Stomach smooth muscle (tissue), 2 donors: ENCODE measurements around the gene SMIM13.

Source experiments
- H3K27ac ChIP-seq: one replicate; pipeline ENCODE4 v1.7.0; 2013; ENCODE audit warnings: mild to moderate bottlenecking, low read length, inconsistent platforms
- H3K27me3 ChIP-seq, 2 donors: one replicate each; pipeline ENCODE4 v1.7.0; 2013; ENCODE audit warnings: low read length in 2 of 2; ENCODE audit not compliant: insufficient read depth in 2 of 2, control insufficient read depth in 1 of 2
- H3K36me3 ChIP-seq, 2 donors: one replicate each; pipeline ENCODE4 v1.7.0; 2013; ENCODE audit warnings: low read length in 2 of 2; ENCODE audit not compliant: control insufficient read depth in 2 of 2, insufficient read depth in 2 of 2
- H3K4me1 ChIP-seq: one replicate; pipeline ENCODE4 v1.7.0; 2013; ENCODE audit warnings: low read length; ENCODE audit not compliant: control insufficient read depth, insufficient read depth
- H3K4me3 ChIP-seq, 2 donors: one replicate each; pipeline ENCODE4 v1.7.0; 2013; ENCODE audit warnings: low read length in 2 of 2
- H3K9ac ChIP-seq, 2 donors: one replicate each; pipeline ENCODE4 v1.7.0; 2013; ENCODE audit warnings: low read length in 2 of 2, mild to moderate bottlenecking in 1 of 2
- H3K9me3 ChIP-seq, 2 donors: one replicate each; pipeline ENCODE4 v1.7.0; 2013; ENCODE audit warnings: low read length in 2 of 2; ENCODE audit not compliant: control insufficient read depth in 2 of 2
- donor health status: healthy.
- donor health status: Pancreatic carcinoma.

SMIM13 gene

GRCh38 chr6:11155589-11155988, 62.0 kb downstream of the SMIM13 start:
- Histone ChIP-seq H3K27me3 (no peaks in the 10 kb centered on the region), H3K9me3 (no peaks in the 10 kb centered on the region), H3K9ac (no peak overlapping the region), H3K4me3 (no peak overlapping the region), H3K4me1 (no peaks in the 10 kb centered on the region), H3K36me3 (no peaks in the 10 kb centered on the region), H3K27ac (no peak overlapping the region)

DNA sequence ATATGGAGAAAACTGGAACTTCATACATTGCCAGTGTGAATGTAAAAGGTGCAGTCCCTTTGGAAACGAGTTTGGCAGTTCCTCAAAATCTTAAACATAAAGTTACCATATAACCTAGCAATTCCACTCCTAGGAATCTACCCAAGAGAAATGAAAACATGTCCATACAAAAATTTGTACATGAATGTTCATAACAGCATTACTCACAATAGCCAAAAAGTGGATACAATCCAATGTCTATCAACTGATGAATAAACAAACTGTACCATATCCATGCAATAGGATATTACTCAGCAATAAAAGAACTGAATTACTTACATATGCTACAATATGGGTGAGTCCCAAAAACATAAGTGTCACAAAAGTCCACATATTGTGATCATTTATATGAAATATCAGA, 66.6 kb downstream of the SMIM13 start:
- Histone ChIP-seq H3K4me3 (no peak overlapping the region), H3K27ac (no peak overlapping the region), H3K27me3 (no peaks in the 10 kb centered on the region), H3K9me3 (no peaks in the 10 kb centered on the region), H3K4me1 (no peaks in the 10 kb centered on the region), H3K36me3 (no peaks in the 10 kb centered on the region), H3K9ac (no peak overlapping the region)

- no peak overlapping the region for H3K9ac ChIP-seq
- no peak overlapping the region for H3K27ac ChIP-seq
- H3K36me3 ChIP-seq: no peaks in the 10 kb centered on the region
- H3K4me1 ChIP-seq: no peaks in the 10 kb centered on the region
- H3K4me3 ChIP-seq: no peak overlapping the region
- H3K27me3 ChIP-seq: no peaks in the 10 kb centered on the region
- H3K9me3 ChIP-seq: no peaks in the 10 kb centered on the region
Observed at GRCh38 chr6:11161031-11161956, 67.7 kb downstream of the SMIM13 start.

DNA sequence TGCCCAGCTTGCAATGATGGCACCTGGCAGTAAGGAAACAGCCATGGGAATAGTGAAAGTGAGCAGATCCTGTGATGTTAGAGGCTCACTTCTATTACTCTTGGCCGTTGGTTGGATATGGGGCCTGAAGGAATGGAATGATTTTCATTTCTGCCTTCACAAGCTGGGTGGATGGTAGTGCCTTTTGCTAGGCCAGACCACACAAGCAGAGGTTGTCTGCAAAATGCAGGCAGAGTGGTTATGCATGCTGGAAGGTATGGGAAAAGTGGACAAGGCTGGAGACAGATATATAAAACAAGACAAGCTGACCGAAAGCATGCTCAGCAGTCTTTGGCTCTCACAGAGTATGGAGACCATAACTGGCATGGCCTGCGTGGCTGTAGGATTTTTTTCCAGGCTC, 68.6 kb downstream of the SMIM13 start:
- H3K27ac ChIP-seq: no peak overlapping the region
- no peaks in the 10 kb centered on the region for H3K36me3 ChIP-seq
- H3K4me1 ChIP-seq: no peaks in the 10 kb centered on the region

GRCh38 chr6:11163932-11164331, 70.3 kb downstream of the SMIM13 start:
- Histone ChIP-seq H3K4me1 (no peaks in the 10 kb centered on the region), H3K27me3 (no peaks in the 10 kb centered on the region), H3K9ac (no peak overlapping the region), H3K27ac (no peak overlapping the region), H3K4me3 (no peak overlapping the region), H3K36me3 (no peaks in the 10 kb centered on the region), H3K9me3 (no peaks in the 10 kb centered on the region)

More for the DNA sequence above, 68.6 kb downstream of the SMIM13 start:
- Histone ChIP-seq H3K27me3 (no peaks in the 10 kb centered on the region), H3K9me3 (no peaks in the 10 kb centered on the region), H3K4me3 (no peak overlapping the region), H3K9ac (no peak overlapping the region)

- H3K27ac ChIP-seq: no peak overlapping the region
- H3K36me3 ChIP-seq: no peaks in the 10 kb centered on the region
- no peaks in the 10 kb centered on the region for H3K4me1 ChIP-seq
- no peaks in the 10 kb centered on the region for H3K27me3 ChIP-seq
- no peaks in the 10 kb centered on the region for H3K9me3 ChIP-seq
- H3K9ac ChIP-seq: no peak overlapping the region
- H3K4me3 ChIP-seq: no peak overlapping the region
Observed at GRCh38 chr6:11164717-11165646, 71.3 kb downstream of the SMIM13 start.

DNA sequence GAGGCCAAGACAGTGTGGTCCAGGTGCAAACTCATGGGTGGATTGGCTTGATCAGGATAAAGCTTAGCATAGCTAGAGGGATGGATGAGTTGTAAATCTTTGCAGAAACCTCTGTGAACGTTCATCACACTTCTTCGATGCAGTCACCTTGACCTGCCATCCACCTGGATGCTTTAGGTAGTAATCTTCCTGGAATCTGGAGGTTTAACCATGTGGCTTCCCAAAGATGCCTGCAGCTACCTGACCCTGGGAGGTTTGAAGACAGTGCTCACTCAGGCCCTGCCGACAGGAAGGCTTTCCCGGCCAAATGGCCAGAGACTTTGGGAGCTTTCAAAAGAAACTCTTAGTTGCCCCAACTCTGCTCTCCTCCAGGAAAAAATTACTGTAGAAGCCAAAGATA, 73.3 kb downstream of the SMIM13 start:
- H3K27me3 ChIP-seq: no peaks in the 10 kb centered on the region
- H3K9me3 ChIP-seq: no peaks in the 10 kb centered on the region
- H3K9ac ChIP-seq: no peak overlapping the region
- H3K36me3 ChIP-seq: no peaks in the 10 kb centered on the region
- H3K4me1 ChIP-seq: no peaks in the 10 kb centered on the region
- H3K4me3 ChIP-seq: no peak overlapping the region
- no peak overlapping the region for H3K27ac ChIP-seq

GRCh38 chr6:11168091-11168635, 74.5 kb downstream of the SMIM13 start:
- Histone ChIP-seq H3K27ac (no peak overlapping the region), H3K9ac (no peak overlapping the region), H3K36me3 (no peaks in the 10 kb centered on the region), H3K27me3 (no peaks in the 10 kb centered on the region), H3K4me3 (no peak overlapping the region), H3K4me1 (peaks cover 3% of the 10 kb centered on the region), H3K9me3 (no peaks in the 10 kb centered on the region)

DNA sequence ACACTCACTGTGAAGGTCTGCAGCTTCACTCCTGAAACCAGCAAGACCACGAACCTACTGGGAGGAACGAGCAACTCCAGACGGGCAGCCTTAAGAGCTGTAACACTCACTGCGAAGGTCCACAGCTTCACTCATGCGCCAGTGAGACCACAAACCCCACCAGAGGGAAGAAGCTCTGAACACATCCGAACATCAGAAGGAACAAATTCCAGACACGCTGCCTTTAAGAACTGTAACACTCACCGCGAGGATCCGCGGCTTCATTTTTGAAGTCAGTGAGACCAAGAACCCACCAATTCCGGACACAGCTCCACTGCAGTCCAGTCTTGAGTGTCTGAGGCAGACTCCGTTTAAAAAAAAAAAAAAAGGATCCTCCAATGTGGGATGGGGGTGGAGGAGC, 78.3 kb downstream of the SMIM13 start:
- Histone ChIP-seq H3K4me1 (peaks cover 3% of the 10 kb centered on the region), H3K27me3 (no peaks in the 10 kb centered on the region), H3K27ac (no peak overlapping the region), H3K4me3 (no peak overlapping the region), H3K9me3 (no peaks in the 10 kb centered on the region), H3K36me3 (no peaks in the 10 kb centered on the region), H3K9ac (no peak overlapping the region)

GRCh38 chr6:11172501-11173327, 79.1 kb downstream of the SMIM13 start:
- no peaks in the 10 kb centered on the region for H3K36me3 ChIP-seq
- H3K9me3 ChIP-seq: no peaks in the 10 kb centered on the region
- peaks cover 3% of the 10 kb centered on the region for H3K4me1 ChIP-seq
- no peak overlapping the region for H3K27ac ChIP-seq
- H3K4me3 ChIP-seq: peak overlapping the region in 1 of 2 donors; percentile 29
- H3K9ac ChIP-seq: no peak overlapping the region
- no peaks in the 10 kb centered on the region for H3K27me3 ChIP-seq
